HEK293 (cell line): ENCODE measurements around the gene SETD2.

Experiments
- CTCF ChIA-PET: fragments of 350-600 bp; formaldehyde crosslinking; extraction: SDS; loops from one replicate; lab custom pipeline; 2021; ENCODE audit warnings: antibody characterized with exemption; lab: Yijun Ruan, JAX
- POLR2A ChIA-PET: fragments of 300-600 bp; formaldehyde crosslinking; extraction: SDS; loops from one replicate; lab custom pipeline; 2020; ENCODE audit warnings: antibody characterized with exemption, inconsistent platforms; lab: Yijun Ruan, JAX
- H3K27ac ChIP-seq: fragments of 200-500 bp; sonication (Bioruptor generic); 2 replicates; pipeline ENCODE4 v1.5.1; 2014; ENCODE audit warnings: low read depth, low read length, control low read depth, inconsistent platforms; ENCODE audit errors: extremely low read depth
- H3K36me3 ChIP-seq, 2 experiments: fragments of 200-500 bp in 1 of 2; sonication (Bioruptor generic) in 1 of 2; 1 replicate in 1 of 2; 2 replicates in 1 of 2; pipeline ENCODE4 v1.5.1; 2014 to 2017; ENCODE audit warnings: inconsistent platforms in 2 of 2, low read length in 2 of 2; ENCODE audit not compliant: control insufficient read depth in 2 of 2, insufficient read depth in 1 of 2
- H3K4me1 ChIP-seq: fragments of 200-500 bp; sonication (Bioruptor generic); 2 replicates; pipeline ENCODE4 v1.5.1; 2014; ENCODE audit warnings: mild to moderate bottlenecking, low read length, inconsistent platforms; ENCODE audit not compliant: control insufficient read depth, insufficient read depth
- H3K4me3 ChIP-seq: 2 replicates; pipeline ENCODE4 v1.5.1; 2011; ENCODE audit warnings: low read depth, mild to moderate bottlenecking, control low read depth, low read length, moderate library complexity
- H3K9me3 ChIP-seq: fragments of 200-500 bp; sonication (Bioruptor generic); 2 replicates; pipeline ENCODE4 v1.5.1; 2014; ENCODE audit warnings: low read depth, low read length, inconsistent platforms; ENCODE audit not compliant: control insufficient read depth, insufficient read depth
- ZBTB1 ChIP-seq: fragments of 450-650 bp; formaldehyde crosslinking; IDR thresholded peaks from 2 replicates; pipeline ENCODE4 v1.5.1; 2016; ENCODE audit warnings: missing biosample characterization, missing genetic modification characterization
- ZNF10 ChIP-seq: fragments of 450-650 bp; formaldehyde crosslinking; IDR thresholded peaks from 2 replicates; pipeline ENCODE4 v1.5.1; 2017; ENCODE audit warnings: missing biosample characterization, missing genetic modification characterization
- ZNF133 ChIP-seq: fragments of 450-650 bp; formaldehyde crosslinking; IDR thresholded peaks from 2 replicates; pipeline ENCODE4 v1.5.1; 2016; ENCODE audit warnings: missing biosample characterization, missing genetic modification characterization
- ZNF138 ChIP-seq: fragments of 450-650 bp; formaldehyde crosslinking; IDR thresholded peaks from 2 replicates; pipeline ENCODE4 v1.5.1; 2016; ENCODE audit warnings: missing biosample characterization, missing genetic modification characterization, borderline replicate concordance
- ZNF202 ChIP-seq: fragments of 450-650 bp; formaldehyde crosslinking; IDR thresholded peaks from 2 replicates; pipeline ENCODE4 v1.5.1; 2016; ENCODE audit warnings: missing biosample characterization, missing genetic modification characterization, borderline replicate concordance
- ZNF354C ChIP-seq: fragments of 450-650 bp; formaldehyde crosslinking; IDR thresholded peaks from 2 replicates; pipeline ENCODE4 v1.5.1; 2016; ENCODE audit warnings: missing biosample characterization, missing genetic modification characterization, low read depth, borderline replicate concordance
- ZNF391 ChIP-seq: fragments of 450-650 bp; formaldehyde crosslinking; IDR thresholded peaks from 2 replicates; pipeline ENCODE4 v1.5.1; 2016; ENCODE audit warnings: low read depth, missing biosample characterization, missing genetic modification characterization, borderline replicate concordance
- ZNF433 ChIP-seq: fragments of 450-650 bp; formaldehyde crosslinking; IDR thresholded peaks from 2 replicates; pipeline ENCODE4 v1.5.1; 2016; ENCODE audit warnings: missing biosample characterization, missing genetic modification characterization, low read depth
- ZNF473 ChIP-seq: fragments of 450-650 bp; formaldehyde crosslinking; IDR thresholded peaks from 2 replicates; pipeline ENCODE4 v1.5.1; 2017; ENCODE audit warnings: missing biosample characterization, missing genetic modification characterization
- ZNF501 ChIP-seq: fragments of 450-650 bp; formaldehyde crosslinking; IDR thresholded peaks from 2 replicates; pipeline ENCODE4 v1.5.1; 2016; ENCODE audit warnings: missing biosample characterization, missing genetic modification characterization
- ZNF521 ChIP-seq: fragments of 450-650 bp; formaldehyde crosslinking; IDR thresholded peaks from 2 replicates; pipeline ENCODE4 v1.5.1; 2017; ENCODE audit warnings: missing biosample characterization, mild to moderate bottlenecking, missing genetic modification characterization
- ZNF585B ChIP-seq: fragments of 450-650 bp; formaldehyde crosslinking; IDR thresholded peaks from 2 replicates; pipeline ENCODE4 v1.5.1; 2016; ENCODE audit warnings: missing biosample characterization, missing genetic modification characterization
- ZNF600 ChIP-seq: fragments of 450-650 bp; formaldehyde crosslinking; IDR thresholded peaks from 2 replicates; pipeline ENCODE4 v1.5.1; 2016; ENCODE audit warnings: missing biosample characterization, missing genetic modification characterization
- ZNF623 ChIP-seq: fragments of 450-650 bp; formaldehyde crosslinking; IDR thresholded peaks from 2 replicates; pipeline ENCODE4 v1.5.1; 2016; ENCODE audit warnings: missing biosample characterization, missing genetic modification characterization
- ZNF664 ChIP-seq: fragments of 450-650 bp; formaldehyde crosslinking; IDR thresholded peaks from 2 replicates; pipeline ENCODE4 v1.5.1; 2016; ENCODE audit warnings: missing biosample characterization, missing genetic modification characterization
- ZNF670 ChIP-seq: fragments of 450-650 bp; formaldehyde crosslinking; IDR thresholded peaks from 2 replicates; pipeline ENCODE4 v1.5.1; 2016; ENCODE audit warnings: missing biosample characterization, missing genetic modification characterization, low read depth
- ZSCAN23 ChIP-seq: fragments of 450-650 bp; formaldehyde crosslinking; IDR thresholded peaks from 2 replicates; pipeline ENCODE4 v1.5.1; 2016; ENCODE audit warnings: missing biosample characterization, missing genetic modification characterization
- ZSCAN30 ChIP-seq: fragments of 450-650 bp; IDR thresholded peaks from 2 replicates; pipeline ENCODE4 v1.5.1; 2018; ENCODE audit warnings: missing biosample characterization, mild to moderate bottlenecking, missing genetic modification characterization, moderate library complexity
- TF ChIP-seq, protein P1 (sequence below): fragments of 450-650 bp; formaldehyde crosslinking; IDR thresholded peaks from 2 replicates; pipeline ENCODE4 v1.5.1; 2016; ENCODE audit warnings: missing biosample characterization, missing genetic modification characterization, borderline replicate concordance
- TF ChIP-seq, protein P2 (sequence below): sonication (generic); formaldehyde crosslinking; IDR thresholded peaks from 2 replicates; pipeline ENCODE4 v1.8.1; 2022; ENCODE audit warnings: mild to moderate bottlenecking, moderate library complexity, missing genetic modification reagents
- TF ChIP-seq, protein P3 (sequence below): fragments of 450-650 bp; formaldehyde crosslinking; IDR thresholded peaks from 2 replicates; pipeline ENCODE4 v1.5.1; 2017; ENCODE audit warnings: missing biosample characterization, missing genetic modification characterization
- TF ChIP-seq, protein P4 (sequence below): fragments of 450-650 bp; formaldehyde crosslinking; IDR thresholded peaks from 2 replicates; pipeline ENCODE4 v1.5.1; 2016; ENCODE audit warnings: missing biosample characterization, missing genetic modification characterization
- TF ChIP-seq, protein P5 (sequence below): fragments of 450-650 bp; formaldehyde crosslinking; optimal IDR thresholded peaks from 2 replicates; pipeline ENCODE3; 2016; ENCODE audit warnings: missing biosample characterization, mild to moderate bottlenecking, missing genetic modification characterization
- TF ChIP-seq, protein P6 (sequence below): fragments of 450-650 bp; formaldehyde crosslinking; IDR thresholded peaks from 2 replicates; pipeline ENCODE4 v1.5.1; 2016; ENCODE audit warnings: missing biosample characterization, missing genetic modification characterization

Gene SETD2

DNA sequence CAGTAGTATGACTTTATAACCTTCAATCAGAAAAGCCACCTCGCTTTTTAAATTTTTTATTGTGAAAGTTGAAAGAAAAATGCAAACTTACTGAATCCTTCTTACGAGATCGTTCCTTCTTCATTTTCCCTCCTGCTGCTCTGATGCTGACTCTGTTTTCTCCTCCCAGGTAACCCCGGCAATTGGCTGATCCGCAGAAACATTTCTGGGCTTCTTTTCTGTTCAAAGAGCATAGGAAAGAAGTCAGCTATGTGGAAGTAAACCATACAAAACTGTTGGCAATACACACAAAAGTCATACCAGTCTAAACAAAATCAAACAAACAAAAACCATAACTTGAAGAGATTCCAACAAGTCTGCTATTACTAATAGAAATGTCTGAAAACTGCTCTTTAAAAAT lies 66.0 kb downstream of the SETD2 start:
- CTCF ChIA-PET: no interaction called here
- POLR2A ChIA-PET: no interaction called here
- no peak overlapping the region for H3K27ac ChIP-seq
- no peaks in the 10 kb centered on the region for H3K4me1 ChIP-seq
- no peaks in the 10 kb centered on the region for H3K9me3 ChIP-seq
- TF ChIP-seq ZNF354C (tag by site-specific recombination): no peak
- TF ChIP-seq ZNF521 (tag by site-specific recombination): no peak
- no peak for TF ChIP-seq ZBTB1
- no peak for TF ChIP-seq ZNF664 (tag by site-specific recombination)
- TF ChIP-seq, protein P1, sequence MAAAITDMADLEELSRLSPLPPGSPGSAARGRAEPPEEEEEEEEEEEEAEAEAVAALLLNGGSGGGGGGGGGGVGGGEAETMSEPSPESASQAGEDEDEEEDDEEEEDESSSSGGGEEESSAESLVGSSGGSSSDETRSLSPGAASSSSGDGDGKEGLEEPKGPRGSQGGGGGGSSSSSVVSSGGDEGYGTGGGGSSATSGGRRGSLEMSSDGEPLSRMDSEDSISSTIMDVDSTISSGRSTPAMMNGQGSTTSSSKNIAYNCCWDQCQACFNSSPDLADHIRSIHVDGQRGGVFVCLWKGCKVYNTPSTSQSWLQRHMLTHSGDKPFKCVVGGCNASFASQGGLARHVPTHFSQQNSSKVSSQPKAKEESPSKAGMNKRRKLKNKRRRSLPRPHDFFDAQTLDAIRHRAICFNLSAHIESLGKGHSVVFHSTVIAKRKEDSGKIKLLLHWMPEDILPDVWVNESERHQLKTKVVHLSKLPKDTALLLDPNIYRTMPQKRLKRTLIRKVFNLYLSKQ (tag by site-specific recombination): no peak
- no peak for TF ChIP-seq ZNF202 (tag by site-specific recombination)
- TF ChIP-seq ZNF585B (tag by site-specific recombination): no peak
- TF ChIP-seq, protein P2, sequence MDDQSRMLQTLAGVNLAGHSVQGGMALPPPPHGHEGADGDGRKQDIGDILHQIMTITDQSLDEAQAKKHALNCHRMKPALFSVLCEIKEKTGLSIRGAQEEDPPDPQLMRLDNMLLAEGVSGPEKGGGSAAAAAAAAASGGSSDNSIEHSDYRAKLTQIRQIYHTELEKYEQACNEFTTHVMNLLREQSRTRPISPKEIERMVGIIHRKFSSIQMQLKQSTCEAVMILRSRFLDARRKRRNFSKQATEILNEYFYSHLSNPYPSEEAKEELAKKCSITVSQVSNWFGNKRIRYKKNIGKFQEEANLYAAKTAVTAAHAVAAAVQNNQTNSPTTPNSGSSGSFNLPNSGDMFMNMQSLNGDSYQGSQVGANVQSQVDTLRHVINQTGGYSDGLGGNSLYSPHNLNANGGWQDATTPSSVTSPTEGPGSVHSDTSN: no peak
- no peak for TF ChIP-seq ZSCAN23 (tag by site-specific recombination)
- H3K4me3 ChIP-seq: no peak overlapping the region
- peaks cover 8 to 69% of the 10 kb centered on the region in 2 experiments; a peak in 2 of 3 replicates for H3K36me3 ChIP-seq

DNA sequence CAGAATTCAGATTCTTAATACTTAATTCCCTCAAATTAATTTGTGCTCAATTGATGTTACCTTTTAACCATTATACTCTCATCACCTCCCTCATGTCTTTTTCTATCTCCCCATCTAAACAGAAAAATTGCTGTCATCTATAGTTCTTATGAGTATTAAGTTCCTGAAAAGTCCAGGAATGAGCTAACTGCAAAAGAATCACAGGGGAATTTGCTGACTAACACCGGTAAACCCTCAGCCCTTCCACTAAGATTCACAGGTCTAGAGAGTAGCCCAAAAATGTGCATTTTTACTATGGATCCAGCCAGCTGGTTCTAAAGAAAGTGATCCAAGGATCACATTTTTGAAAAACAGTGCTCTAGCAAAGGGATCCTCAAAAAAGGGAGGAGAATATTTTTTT lies 67.0 kb downstream of the SETD2 start:
- POLR2A ChIA-PET: no interaction called here
- no peak overlapping the region for H3K4me3 ChIP-seq
- peaks cover 8 to 63% of the 10 kb centered on the region in 2 experiments; a peak in 2 of 3 replicates for H3K36me3 ChIP-seq
- H3K9me3 ChIP-seq: no peaks in the 10 kb centered on the region
- CTCF ChIA-PET: interaction anchor here (1.0 kb wide), 1 partner anchor 21 kb away, joined by 3 read pairs; no protein-coding TSS in a partner anchor
- TF ChIP-seq ZNF473 (no peak), ZNF433 (tag by site-specific recombination) (no peak), ZNF501 (no peak), ZNF133 (no peak), ZNF623 (tag by site-specific recombination) (no peak), ZNF391 (tag by site-specific recombination) (no peak), ZNF138 (tag by site-specific recombination) (no peak), ZNF600 (tag by site-specific recombination) (no peak), ZNF10 (tag by site-specific recombination) (no peak), ZNF670 (tag by site-specific recombination) (no peak), ZSCAN30 (tag by site-specific recombination) (no peak)
- TF ChIP-seq, protein P3, sequence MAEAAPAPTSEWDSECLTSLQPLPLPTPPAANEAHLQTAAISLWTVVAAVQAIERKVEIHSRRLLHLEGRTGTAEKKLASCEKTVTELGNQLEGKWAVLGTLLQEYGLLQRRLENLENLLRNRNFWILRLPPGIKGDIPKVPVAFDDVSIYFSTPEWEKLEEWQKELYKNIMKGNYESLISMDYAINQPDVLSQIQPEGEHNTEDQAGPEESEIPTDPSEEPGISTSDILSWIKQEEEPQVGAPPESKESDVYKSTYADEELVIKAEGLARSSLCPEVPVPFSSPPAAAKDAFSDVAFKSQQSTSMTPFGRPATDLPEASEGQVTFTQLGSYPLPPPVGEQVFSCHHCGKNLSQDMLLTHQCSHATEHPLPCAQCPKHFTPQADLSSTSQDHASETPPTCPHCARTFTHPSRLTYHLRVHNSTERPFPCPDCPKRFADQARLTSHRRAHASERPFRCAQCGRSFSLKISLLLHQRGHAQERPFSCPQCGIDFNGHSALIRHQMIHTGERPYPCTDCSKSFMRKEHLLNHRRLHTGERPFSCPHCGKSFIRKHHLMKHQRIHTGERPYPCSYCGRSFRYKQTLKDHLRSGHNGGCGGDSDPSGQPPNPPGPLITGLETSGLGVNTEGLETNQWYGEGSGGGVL: no peak
- TF ChIP-seq, protein P4, sequence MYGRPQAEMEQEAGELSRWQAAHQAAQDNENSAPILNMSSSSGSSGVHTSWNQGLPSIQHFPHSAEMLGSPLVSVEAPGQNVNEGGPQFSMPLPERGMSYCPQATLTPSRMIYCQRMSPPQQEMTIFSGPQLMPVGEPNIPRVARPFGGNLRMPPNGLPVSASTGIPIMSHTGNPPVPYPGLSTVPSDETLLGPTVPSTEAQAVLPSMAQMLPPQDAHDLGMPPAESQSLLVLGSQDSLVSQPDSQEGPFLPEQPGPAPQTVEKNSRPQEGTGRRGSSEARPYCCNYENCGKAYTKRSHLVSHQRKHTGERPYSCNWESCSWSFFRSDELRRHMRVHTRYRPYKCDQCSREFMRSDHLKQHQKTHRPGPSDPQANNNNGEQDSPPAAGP (tag by site-specific recombination): no peak
- TF ChIP-seq, protein P5, sequence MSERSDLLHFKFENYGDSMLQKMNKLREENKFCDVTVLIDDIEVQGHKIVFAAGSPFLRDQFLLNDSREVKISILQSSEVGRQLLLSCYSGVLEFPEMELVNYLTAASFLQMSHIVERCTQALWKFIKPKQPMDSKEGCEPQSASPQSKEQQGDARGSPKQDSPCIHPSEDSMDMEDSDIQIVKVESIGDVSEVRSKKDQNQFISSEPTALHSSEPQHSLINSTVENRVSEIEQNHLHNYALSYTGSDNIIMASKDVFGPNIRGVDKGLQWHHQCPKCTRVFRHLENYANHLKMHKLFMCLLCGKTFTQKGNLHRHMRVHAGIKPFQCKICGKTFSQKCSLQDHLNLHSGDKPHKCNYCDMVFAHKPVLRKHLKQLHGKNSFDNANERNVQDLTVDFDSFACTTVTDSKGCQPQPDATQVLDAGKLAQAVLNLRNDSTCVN (tag by site-specific recombination): no peak
- TF ChIP-seq, protein P6, sequence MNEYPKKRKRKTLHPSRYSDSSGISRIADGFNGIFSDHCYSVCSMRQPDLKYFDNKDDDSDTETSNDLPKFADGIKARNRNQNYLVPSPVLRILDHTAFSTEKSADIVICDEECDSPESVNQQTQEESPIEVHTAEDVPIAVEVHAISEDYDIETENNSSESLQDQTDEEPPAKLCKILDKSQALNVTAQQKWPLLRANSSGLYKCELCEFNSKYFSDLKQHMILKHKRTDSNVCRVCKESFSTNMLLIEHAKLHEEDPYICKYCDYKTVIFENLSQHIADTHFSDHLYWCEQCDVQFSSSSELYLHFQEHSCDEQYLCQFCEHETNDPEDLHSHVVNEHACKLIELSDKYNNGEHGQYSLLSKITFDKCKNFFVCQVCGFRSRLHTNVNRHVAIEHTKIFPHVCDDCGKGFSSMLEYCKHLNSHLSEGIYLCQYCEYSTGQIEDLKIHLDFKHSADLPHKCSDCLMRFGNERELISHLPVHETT (tag by site-specific recombination): no peak
- no peak overlapping the region for H3K27ac ChIP-seq
- H3K4me1 ChIP-seq: no peaks in the 10 kb centered on the region
